Glutamatergic neuron (in vitro differentiated cells): ENCODE measurements around the gene SLC41A1. TPM values are rescaled to one million over a fixed set of nuclear protein-coding genes. Genes with fewer than 3 reads are reported as not detected.

Experiments
- DNase-seq: peaks from one replicate; pipeline ENCODE4 v3.0.0; 2022
- H3K27ac Mint-ChIP-seq: one replicate; pipeline ENCODE4 v1.8.0; 2020; ENCODE audit warnings: mild to moderate bottlenecking, mixed read lengths, inconsistent platforms; ENCODE audit not compliant: unreplicated experiment
- H3K27me3 Mint-ChIP-seq: one replicate; pipeline ENCODE4 v1.8.0; 2020; ENCODE audit warnings: mild to moderate bottlenecking, moderate library complexity, mixed read lengths, inconsistent platforms; ENCODE audit not compliant: unreplicated experiment
- H3K36me3 Mint-ChIP-seq: one replicate; pipeline ENCODE4 v1.8.0; 2020; ENCODE audit warnings: mild to moderate bottlenecking, mixed read lengths, inconsistent platforms; ENCODE audit not compliant: unreplicated experiment
- H3K4me1 Mint-ChIP-seq: one replicate; pipeline ENCODE4 v1.8.0; 2020; ENCODE audit warnings: mild to moderate bottlenecking, low read depth, mixed read lengths, inconsistent platforms; ENCODE audit not compliant: unreplicated experiment
- H3K4me3 Mint-ChIP-seq: one replicate; pipeline ENCODE4 v1.8.0; 2020; ENCODE audit warnings: mild to moderate bottlenecking, mixed read lengths, inconsistent platforms; ENCODE audit not compliant: unreplicated experiment
- H3K9me3 Mint-ChIP-seq: one replicate; pipeline ENCODE4 v1.8.0; 2020; ENCODE audit warnings: mild to moderate bottlenecking, moderate library complexity, mixed read lengths, inconsistent platforms; ENCODE audit not compliant: unreplicated experiment
- CTCF ChIP-seq: fragments of 200-600 bp; sonication (generic); IDR thresholded peaks from one replicate; pipeline ENCODE4 v1.5.0; 2021; ENCODE audit not compliant: partially characterized antibody, unreplicated experiment
- total RNA-seq: library from RNA; stranded (reverse); fragmentation: NEBNext Ultra II Directional; extraction: Animal tissue kit (Norgen Biotek cat#: 25700); gene quantifications from one replicate; pipeline ENCODE4 v1.2.1, GENCODE V29; 2021; ENCODE audit not compliant: unreplicated experiment

The SLC41A1 gene
- total RNA-seq, 1 donor from 2014 or later: 6.2 TPM

DNA sequence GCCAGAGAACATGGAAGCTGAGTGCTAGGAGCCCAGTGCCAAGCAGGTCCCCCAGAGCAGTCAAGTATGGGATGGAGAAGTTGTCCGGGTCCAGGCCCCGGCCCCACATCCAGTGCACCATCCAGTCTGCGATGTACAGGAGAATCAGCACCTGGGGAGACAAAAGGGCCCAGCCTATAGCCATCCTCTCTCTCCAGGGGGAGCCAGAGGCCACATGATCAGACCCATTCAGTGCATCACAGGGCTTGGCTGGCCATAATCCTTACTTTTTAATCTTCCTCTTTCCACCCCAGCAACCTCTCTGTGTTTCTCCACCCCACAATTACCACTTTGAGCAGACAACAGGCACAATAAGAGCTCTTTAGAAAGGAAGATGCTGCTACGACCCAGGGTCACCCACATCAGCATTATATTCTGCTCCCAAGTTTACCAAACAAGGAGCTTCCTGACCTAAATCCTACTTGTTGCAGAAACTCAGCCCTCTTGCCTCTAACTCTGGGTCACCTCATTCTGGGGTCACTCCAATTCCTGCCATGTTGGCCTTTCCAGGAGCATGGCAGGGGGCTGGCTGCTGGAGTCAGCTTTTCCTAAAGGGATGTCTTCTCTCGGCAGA, 21.3 kb downstream of the SLC41A1 start:
- Mint-ChIP-seq H3K4me3 (no peak overlapping the region), H3K27me3 (no peaks in the 10 kb centered on the region), H3K36me3 (no peaks in the 10 kb centered on the region), H3K4me1 (peaks cover 13% of the 10 kb centered on the region), H3K27ac (no peak overlapping the region), H3K9me3 (no peaks in the 10 kb centered on the region)
- peak; percentile 70 for DNase-seq
- TF ChIP-seq CTCF: peak; percentile 57

DNA sequence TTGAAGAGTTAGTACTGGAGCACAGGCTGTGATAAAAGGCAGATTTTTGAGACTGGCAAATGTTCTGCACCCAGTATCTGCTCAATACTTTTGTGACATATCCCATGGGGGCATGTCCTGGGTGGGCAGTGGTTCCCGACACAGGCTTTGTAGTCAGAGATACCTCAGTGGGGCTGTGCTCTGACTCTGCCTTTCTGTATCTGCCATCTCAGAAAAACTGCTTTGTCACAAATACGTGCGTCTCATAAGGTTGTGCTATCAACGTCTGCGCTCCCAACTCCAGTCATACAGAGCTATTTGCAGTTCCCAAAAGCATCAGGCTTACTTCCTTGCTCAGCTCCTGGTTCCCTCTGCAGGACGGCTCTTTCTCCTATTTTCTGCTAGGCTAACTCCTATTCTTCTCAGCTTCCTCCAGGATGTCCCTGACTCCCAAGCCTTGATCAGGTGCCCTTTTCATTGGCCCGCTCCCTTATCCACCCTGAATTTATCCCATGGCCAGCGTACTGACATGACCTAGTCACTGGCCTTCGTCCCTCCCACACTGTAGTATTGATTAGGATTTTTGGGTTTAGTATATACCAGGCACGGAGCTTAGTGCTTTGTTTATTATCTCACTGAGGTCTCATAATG, 25.6 kb downstream of the SLC41A1 start:
- peaks cover 2% of the 10 kb centered on the region for H3K27me3 Mint-ChIP-seq
- H3K4me3 Mint-ChIP-seq: no peak overlapping the region
- no peak overlapping the region for H3K27ac Mint-ChIP-seq

DNA sequence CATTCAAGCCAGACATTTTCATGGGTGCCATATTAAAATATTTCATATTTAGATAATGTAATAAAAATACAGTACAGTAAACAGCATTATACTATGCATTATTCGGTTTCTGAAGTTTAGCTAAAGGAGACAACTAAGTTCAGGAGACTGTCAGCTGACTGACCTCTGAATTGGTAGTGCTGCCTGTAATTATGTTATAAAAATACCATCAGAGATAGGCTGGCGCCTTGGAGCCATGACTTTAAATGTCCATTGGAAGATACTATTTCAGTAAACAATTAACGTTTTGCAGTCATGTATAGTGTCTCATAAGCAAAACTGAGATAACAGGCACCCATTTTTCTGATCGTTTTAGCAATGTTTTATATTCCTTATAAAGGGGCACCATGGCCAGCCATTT, 26.4 kb downstream of the SLC41A1 start:
- Mint-ChIP-seq H3K36me3 (no peaks in the 10 kb centered on the region), H3K9me3 (no peaks in the 10 kb centered on the region), H3K27me3 (peaks cover 2% of the 10 kb centered on the region), H3K4me1 (peaks cover under 1% of the 10 kb centered on the region), H3K27ac (no peak overlapping the region), H3K4me3 (no peak overlapping the region)
- TF ChIP-seq CTCF: no peak
- no peak for DNase-seq

More for the DNA sequence above, 25.6 kb downstream of the SLC41A1 start:
- Mint-ChIP-seq H3K4me1 (peaks cover 2% of the 10 kb centered on the region), H3K36me3 (no peaks in the 10 kb centered on the region), H3K9me3 (no peaks in the 10 kb centered on the region)
- DNase-seq: no peak
- TF ChIP-seq CTCF: no peak

- Mint-ChIP-seq H3K4me1 (no peaks in the 10 kb centered on the region), H3K27ac (no peak overlapping the region), H3K4me3 (no peak overlapping the region), H3K9me3 (no peaks in the 10 kb centered on the region), H3K36me3 (no peaks in the 10 kb centered on the region), H3K27me3 (peaks cover 2% of the 10 kb centered on the region)
- no peak for TF ChIP-seq CTCF
- DNase-seq: no peak
Measured at GRCh38 chr1:205785446-205785845, 27.6 kb downstream of the SLC41A1 start.

DNA sequence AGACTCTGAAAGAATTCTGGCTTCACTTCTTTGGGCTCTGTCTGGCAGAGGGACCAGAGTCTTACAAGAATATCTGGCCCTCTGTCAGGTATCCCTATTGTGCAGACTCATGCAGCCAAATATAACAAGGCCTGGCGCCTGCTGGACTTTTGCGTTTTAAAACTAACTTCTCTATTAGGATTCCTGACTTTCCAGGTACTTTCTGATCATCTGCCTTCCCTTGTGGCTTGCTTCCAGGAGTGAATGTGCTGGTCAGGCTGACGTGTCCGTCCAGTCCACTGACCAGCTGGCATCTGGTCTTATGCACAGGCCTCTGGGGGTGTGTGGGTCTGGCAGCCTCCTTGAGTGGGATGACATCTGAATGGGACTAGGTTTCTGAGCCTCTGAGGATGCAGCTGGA, 29.1 kb downstream of the SLC41A1 start:
- H3K9me3 Mint-ChIP-seq: no peaks in the 10 kb centered on the region
- TF ChIP-seq CTCF: no peak
- no peak for DNase-seq
- H3K4me3 Mint-ChIP-seq: no peak overlapping the region
- no peak overlapping the region for H3K27ac Mint-ChIP-seq
- H3K27me3 Mint-ChIP-seq: peaks cover 2% of the 10 kb centered on the region
- H3K36me3 Mint-ChIP-seq: no peaks in the 10 kb centered on the region
- H3K4me1 Mint-ChIP-seq: no peaks in the 10 kb centered on the region
